ENCODE measurements around the gene GHRH.
A peak's percentile ranks its signal among the peaks of the same experiment; 100 is the strongest.

GHRH gene

GRCh38 chr20:37280403-37280802, 18.8 kb upstream of the GHRH start:
- TF ChIP-seq MAX (IDR thresholded peaks at IDR 0.05): no peak
- no peak for TF ChIP-seq YY1 (IDR thresholded peaks at IDR 0.05; ENCODE audit: low read depth)
- TF ChIP-seq ZBTB7A (IDR thresholded peaks at IDR 0.05; ENCODE audit: low read depth): no peak
- TF ChIP-seq RAD21 (IDR thresholded peaks at IDR 0.05; ENCODE audit: low read depth): no peak
- no peak for TF ChIP-seq CREB1 (IDR thresholded peaks at IDR 0.05; ENCODE audit: low read depth)
- no peak for TF ChIP-seq EP300 (IDR thresholded peaks at IDR 0.05; ENCODE audit: borderline replicate concordance)

- TF ChIP-seq CREB1 (IDR thresholded peaks at IDR 0.05; ENCODE audit: low read depth): no peak
- TF ChIP-seq YY1 (IDR thresholded peaks at IDR 0.05; ENCODE audit: low read depth): no peak
- TF ChIP-seq TCF12 (IDR thresholded peaks at IDR 0.05; ENCODE audit: low read depth): no peak
- no peak for TF ChIP-seq EP300 (IDR thresholded peaks at IDR 0.05; ENCODE audit: borderline replicate concordance)
- no peak for TF ChIP-seq TAF1 (IDR thresholded peaks at IDR 0.05; ENCODE audit: low read depth)
- no peak for TF ChIP-seq MAX (IDR thresholded peaks at IDR 0.05)
- TF ChIP-seq FOXM1 (IDR thresholded peaks at IDR 0.05; ENCODE audit: borderline replicate concordance, low read depth): no peak
- no peak for TF ChIP-seq RAD21 (IDR thresholded peaks at IDR 0.05; ENCODE audit: low read depth)
- TF ChIP-seq EGR1 (IDR thresholded peaks at IDR 0.05): no peak
Measured at GRCh38 chr20:37279820-37280219, 18.2 kb upstream of the GHRH start.

- TF ChIP-seq EP300 (IDR thresholded peaks at IDR 0.05; ENCODE audit: borderline replicate concordance) (no peak), NFIC (IDR thresholded peaks at IDR 0.05) (no peak), REST (IDR thresholded peaks at IDR 0.05; ENCODE audit: low read depth) (no peak), FOXM1 (IDR thresholded peaks at IDR 0.05; ENCODE audit: borderline replicate concordance, low read depth) (no peak)
Measured at GRCh38 chr20:37278966-37279590, 17.5 kb upstream of the GHRH start.

GRCh38 chr20:37277253-37277593, 15.6 kb upstream of the GHRH start:
- no peak for TF ChIP-seq MAX (IDR thresholded peaks at IDR 0.05)
- TF ChIP-seq TEAD4 (IDR thresholded peaks at IDR 0.05): no peak
- TF ChIP-seq EP300 (IDR thresholded peaks at IDR 0.05; ENCODE audit: borderline replicate concordance): no peak
- no peak for TF ChIP-seq FOXM1 (IDR thresholded peaks at IDR 0.05; ENCODE audit: borderline replicate concordance, low read depth)
- no peak for TF ChIP-seq CEBPB (IDR thresholded peaks at IDR 0.05)
- no peak for TF ChIP-seq REST (IDR thresholded peaks at IDR 0.05; ENCODE audit: low read depth)
- TF ChIP-seq ZBTB7A (IDR thresholded peaks at IDR 0.05; ENCODE audit: low read depth): no peak
- TF ChIP-seq TCF12 (IDR thresholded peaks at IDR 0.05; ENCODE audit: low read depth): no peak
- no peak for TF ChIP-seq EGR1 (IDR thresholded peaks at IDR 0.05)
- TF ChIP-seq RAD21 (IDR thresholded peaks at IDR 0.05; ENCODE audit: low read depth): no peak
- no peak for TF ChIP-seq NFIC (IDR thresholded peaks at IDR 0.05)
- TF ChIP-seq CREB1 (IDR thresholded peaks at IDR 0.05; ENCODE audit: low read depth): no peak
- TF ChIP-seq YY1 (IDR thresholded peaks at IDR 0.05; ENCODE audit: low read depth): no peak
- TF ChIP-seq TAF1 (IDR thresholded peaks at IDR 0.05; ENCODE audit: low read depth): no peak
- no peak for TF ChIP-seq USF1 (IDR thresholded peaks at IDR 0.05)

GRCh38 chr20:37276494-37277252, 15.1 kb upstream of the GHRH start:
- no peak for TF ChIP-seq ZBTB7A (IDR thresholded peaks at IDR 0.05; ENCODE audit: low read depth)
- peak; percentile 45 for TF ChIP-seq RAD21 (IDR thresholded peaks at IDR 0.05; ENCODE audit: low read depth)
- peak; percentile 81 for TF ChIP-seq MAX (IDR thresholded peaks at IDR 0.05)

GRCh38 chr20:37274851-37275524, 13.4 kb upstream of the GHRH start:
- TF ChIP-seq TCF12 (IDR thresholded peaks at IDR 0.05; ENCODE audit: low read depth): no peak
- no peak for TF ChIP-seq USF1 (IDR thresholded peaks at IDR 0.05)
- TF ChIP-seq ZBTB7A (IDR thresholded peaks at IDR 0.05; ENCODE audit: low read depth): no peak
- TF ChIP-seq CEBPB (IDR thresholded peaks at IDR 0.05): no peak
- TF ChIP-seq RAD21 (IDR thresholded peaks at IDR 0.05; ENCODE audit: low read depth): no peak
- no peak for TF ChIP-seq FOXM1 (IDR thresholded peaks at IDR 0.05; ENCODE audit: borderline replicate concordance, low read depth)
- no peak for TF ChIP-seq TEAD4 (IDR thresholded peaks at IDR 0.05)
- no peak for TF ChIP-seq CREB1 (IDR thresholded peaks at IDR 0.05; ENCODE audit: low read depth)
- no peak for TF ChIP-seq EP300 (IDR thresholded peaks at IDR 0.05; ENCODE audit: borderline replicate concordance)
